GM18508 (cell line): ENCODE data around the gene GDF7.

Experiments
- ATAC-seq: cut with Tn5 transposase; IDR thresholded peaks from one replicate; pipeline ENCODE4 v1.9.1; 2021; ENCODE audit warnings: moderate number of reproducible peaks; ENCODE audit not compliant: insufficient read depth, unreplicated experiment

Gene GDF7

GRCh38 chr2:20656561-20656960 is 10.4 kb upstream of the GDF7 start:
- ATAC-seq: no peak

- no peak for ATAC-seq
Measured at GRCh38 chr2:20657522-20658235, 9.3 kb upstream of the GDF7 start.

- ATAC-seq: no peak
Measured at GRCh38 chr2:20660506-20661420, 6.2 kb upstream of the GDF7 start.

GRCh38 chr2:20661421-20662307 is 5.3 kb upstream of the GDF7 start:
- ATAC-seq: peak; percentile 49

GRCh38 chr2:20662308-20662937 is 4.5 kb upstream of the GDF7 start:
- ATAC-seq: no peak

GRCh38 chr2:20663196-20664070 is 3.5 kb upstream of the GDF7 start:
- ATAC-seq: no peak

- no peak for ATAC-seq
Measured at GRCh38 chr2:20664071-20664390, 2.9 kb upstream of the GDF7 start.

GRCh38 chr2:20664431-20665242 is 2.3 kb upstream of the GDF7 start:
- no peak for ATAC-seq

GRCh38 chr2:20665243-20666004 is 1.5 kb upstream of the GDF7 start:
- ATAC-seq: no peak

GRCh38 chr2:20666005-20666303 is 990 bp upstream of the GDF7 start:
- ATAC-seq: no peak

- no peak for ATAC-seq
Measured at GRCh38 chr2:20667151-20667530, 197 bp downstream of the GDF7 start.

- ATAC-seq: no peak
Measured at GRCh38 chr2:20667531-20668401, 822 bp downstream of the GDF7 start.

GRCh38 chr2:20668451-20668850 is 1.5 kb downstream of the GDF7 start:
- ATAC-seq: no peak

GRCh38 chr2:20668871-20669475 is 2.0 kb downstream of the GDF7 start:
- no peak for ATAC-seq

- no peak for ATAC-seq
Measured at GRCh38 chr2:20669562-20670314, 2.8 kb downstream of the GDF7 start.
